ENCODE results near the gene MBTD1. TPM values are rescaled to one million over a fixed set of nuclear protein-coding genes. Genes with fewer than 3 reads are reported as not detected.

MBTD1 gene
- total and polyA plus RNA-seq, 4 donors = 2.4 to 14.2 (median 7.8) TPM

GRCh38 chr17:51152766-51153209, 107.1 kb downstream of the MBTD1 start:
- peak overlapping the region; percentile 85 to 99 for H3K9ac ChIP-seq (ENCODE audit: low read depth in 1 of 2, low read length in 2 of 2)
- H3K4me1 ChIP-seq (ENCODE audit: control insufficient read depth in 4 of 4, insufficient read depth in 4 of 4, low read length in 3 of 4) = peaks cover 0 to 18% (median 10%) of the 10 kb centered on the region in 4 donors
- TF ChIP-seq REST (IDR thresholded peaks at IDR 0.05) (no peak), TAF1 (conservative IDR thresholded peaks at IDR 0.05) (no peak), RXRA (IDR thresholded peaks at IDR 0.05) (no peak), EGR1 (IDR thresholded peaks at IDR 0.05; ENCODE audit: low read depth in 2 of 2) (no peak), JUND (IDR thresholded peaks at IDR 0.05) (no peak), FOXA2 (IDR thresholded peaks at IDR 0.05) (no peak)
- H3K27ac ChIP-seq (ENCODE audit: low read depth in 1 of 2, low read length in 2 of 2) = peak overlapping the region; percentile 92 to 94
- H3K27me3 ChIP-seq (ENCODE audit: control insufficient read depth in 4 of 4, insufficient read depth in 4 of 4, low read length in 3 of 4) = no peaks in the 10 kb centered on the region
- no peak for DNase-seq (ENCODE audit: low spot score)
- no peaks in the 10 kb centered on the region for H3K9me3 ChIP-seq (ENCODE audit: control insufficient read depth in 4 of 4, low read length in 3 of 4)
- H3K36me3 ChIP-seq (ENCODE audit: control insufficient read depth in 4 of 4, insufficient read depth in 3 of 4, low read depth in 1 of 4, low read length in 3 of 4) = peaks cover 0 to 8% (median 4%) of the 10 kb centered on the region in 4 donors
- H3K4me3 ChIP-seq (ENCODE audit: low read depth in 1 of 3, low read length in 3 of 3) = peak overlapping the region; percentile 15 to 54 (median 35)
- WGBS = 16% methylated on average over 8 of the region's 8 CpGs

GRCh38 chr17:51150932-51151331, 108.9 kb downstream of the MBTD1 start:
- Histone ChIP-seq H3K4me3 (ENCODE audit: low read depth in 1 of 3, low read length in 3 of 3) (no peak overlapping the region), H3K27me3 (ENCODE audit: control insufficient read depth in 4 of 4, insufficient read depth in 4 of 4, low read length in 3 of 4) (no peaks in the 10 kb centered on the region), H3K27ac (ENCODE audit: low read depth in 1 of 2, low read length in 2 of 2) (no peak overlapping the region), H3K9ac (ENCODE audit: low read depth in 1 of 2, low read length in 2 of 2) (no peak overlapping the region), H3K4me1 (ENCODE audit: control insufficient read depth in 4 of 4, insufficient read depth in 4 of 4, low read length in 3 of 4) (peaks cover 0 to 25% (median 12%) of the 10 kb centered on the region in 4 donors), H3K9me3 (ENCODE audit: control insufficient read depth in 4 of 4, low read length in 3 of 4) (no peaks in the 10 kb centered on the region), H3K36me3 (ENCODE audit: control insufficient read depth in 4 of 4, insufficient read depth in 3 of 4, low read depth in 1 of 4, low read length in 3 of 4) (no peaks in the 10 kb centered on the region)
- WGBS = 88% methylated on average over 5 of the region's 5 CpGs
- no peak for DNase-seq (ENCODE audit: low spot score)
- TF ChIP-seq ATF3 (IDR thresholded peaks at IDR 0.05) = no peak
- no peak for TF ChIP-seq HNF4G (IDR thresholded peaks at IDR 0.05)
- no peak for TF ChIP-seq RXRA (IDR thresholded peaks at IDR 0.05)
- TF ChIP-seq REST (IDR thresholded peaks at IDR 0.05) = no peak
- TF ChIP-seq NR2F2 (IDR thresholded peaks at IDR 0.05) = no peak
- no peak for TF ChIP-seq ZBTB33 (IDR thresholded peaks at IDR 0.05)
- TF ChIP-seq RAD21 (IDR thresholded peaks at IDR 0.05) = no peak
- TF ChIP-seq JUND (IDR thresholded peaks at IDR 0.05) = no peak
- no peak for TF ChIP-seq YY1 (IDR thresholded peaks at IDR 0.05)
- TF ChIP-seq GABPA (IDR thresholded peaks at IDR 0.05 in 1 of 2, conservative IDR thresholded peaks at IDR 0.05 in 1 of 2) = no peak
- TF ChIP-seq HNF4A (conservative IDR thresholded peaks at IDR 0.05) = no peak
- TF ChIP-seq MAX (IDR thresholded peaks at IDR 0.05) = no peak
- TF ChIP-seq EGR1 (IDR thresholded peaks at IDR 0.05; ENCODE audit: low read depth in 2 of 2) = no peak
- TF ChIP-seq FOXA1 (IDR thresholded peaks at IDR 0.05) = no peak
- no peak for TF ChIP-seq CTCF (IDR thresholded peaks at IDR 0.05; ENCODE audit: low read depth, low read length, missing input control)
- TF ChIP-seq TAF1 (conservative IDR thresholded peaks at IDR 0.05) = no peak
- TF ChIP-seq FOXA2 (IDR thresholded peaks at IDR 0.05) = no peak
- no peak for TF ChIP-seq SP1 (IDR thresholded peaks at IDR 0.05)

Data from liver (tissue), 9 donors.